Measurements from ENCODE around the gene CAMKK1.
"Not testable (repeated sequence)": the region's sequence is repeated elsewhere in the genome, so short reads cannot be mapped to it uniquely, and the experiment has no call there.

Gene CAMKK1

GRCh38 chr17:3845621-3846436, 47.0 kb downstream of the CAMKK1 start, which contains the start of gene NCBP3:
Gene NCBP3 (minus strand): TSS chr17:3846246. CDS start chr17:3846223, 23 bp downstream.
- DNase-seq (ENCODE audit: low spot score), result peak; percentile 94

DNA sequence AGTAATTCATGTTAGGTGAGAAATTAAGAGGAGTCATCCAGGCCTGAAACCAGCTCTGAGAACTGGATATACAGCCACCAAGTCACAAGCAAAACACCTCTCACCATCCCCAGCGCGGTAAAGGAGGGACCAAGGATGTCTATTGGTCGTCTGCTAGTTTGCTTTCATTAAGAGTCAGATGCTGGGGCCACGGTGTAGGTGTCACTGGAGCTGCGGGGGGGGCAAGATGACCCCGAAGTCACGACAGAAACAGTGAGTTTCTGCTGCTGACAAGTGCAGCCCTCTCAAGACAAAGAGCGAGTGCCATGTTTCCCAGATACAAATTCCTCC, 47.6 kb downstream of the CAMKK1 start:
- peak; percentile 7 for DNase-seq (ENCODE audit: low spot score)

- not testable (repeated sequence) for DNase-seq (ENCODE audit: low spot score)
Observed at GRCh38 chr17:3844556-3844955, 48.3 kb downstream of the CAMKK1 start.

- DNase-seq (ENCODE audit: low spot score), result peak; percentile 35
Observed at GRCh38 chr17:3843935-3844516, 48.8 kb downstream of the CAMKK1 start.

DNA sequence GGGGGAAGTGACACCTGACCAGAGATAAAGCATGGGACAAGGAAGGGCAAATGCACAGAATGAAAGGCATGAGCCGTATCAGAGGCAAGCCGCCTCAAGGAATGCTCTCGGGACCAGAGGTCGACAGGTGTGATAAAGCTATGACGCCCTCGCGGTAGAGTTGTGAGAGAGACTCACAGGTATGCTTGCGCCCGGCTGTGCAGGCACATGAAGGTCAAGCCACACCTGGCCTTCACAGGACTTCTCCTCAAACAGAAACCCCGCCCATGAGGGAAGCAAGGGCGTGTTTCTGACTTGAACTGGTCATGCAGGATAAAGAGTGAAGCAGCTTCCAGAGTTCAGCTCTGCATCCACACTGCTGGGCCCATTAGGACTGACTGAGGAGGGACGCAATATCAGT, 54.6 kb downstream of the CAMKK1 start:
- peak; percentile 48 for DNase-seq (ENCODE audit: low spot score)

DNA sequence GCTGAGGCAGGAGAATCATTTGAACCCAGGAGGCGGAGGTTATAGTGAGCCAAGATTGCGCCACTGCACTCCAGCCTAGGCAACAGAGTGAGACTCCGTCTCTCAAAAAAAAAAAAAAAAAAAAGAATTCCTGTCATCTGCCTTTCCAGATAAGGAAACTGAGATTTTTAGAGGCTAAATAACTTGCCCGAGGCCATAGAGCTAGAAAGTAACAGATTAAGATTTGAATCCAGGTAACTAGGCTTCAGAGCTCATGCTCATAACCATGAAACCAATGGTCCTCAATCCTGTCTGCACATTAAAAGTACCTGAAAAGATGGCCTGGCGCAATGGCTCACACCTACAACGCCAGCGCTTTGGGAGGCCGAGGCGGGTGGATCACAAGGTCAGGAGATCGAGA, 56.3 kb downstream of the CAMKK1 start:
- DNase-seq (ENCODE audit: low spot score), result no peak

- peak; percentile 28 for DNase-seq (ENCODE audit: low spot score)
Observed at GRCh38 chr17:3835410-3836229, 57.2 kb downstream of the CAMKK1 start.

DNA sequence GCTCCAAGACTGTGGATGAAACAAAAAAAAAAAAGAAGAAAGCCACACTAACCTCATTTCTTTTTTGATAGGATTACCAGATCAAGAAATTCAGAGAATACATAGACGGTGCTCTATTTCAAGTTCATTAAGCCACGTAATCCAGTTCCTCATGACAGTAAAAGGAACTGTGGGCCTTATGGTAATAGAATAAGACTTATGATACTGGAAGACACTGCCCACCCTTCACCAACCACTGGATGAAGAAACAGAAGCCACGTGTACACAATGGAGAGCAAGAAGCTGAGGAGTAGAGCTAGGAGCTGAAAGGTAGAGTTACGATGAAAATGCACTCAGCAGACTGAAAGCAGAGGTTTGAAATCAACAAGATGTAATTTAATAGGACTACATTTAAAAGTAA, 58.0 kb downstream of the CAMKK1 start:
- DNase-seq (ENCODE audit: low spot score), result no peak

DNA sequence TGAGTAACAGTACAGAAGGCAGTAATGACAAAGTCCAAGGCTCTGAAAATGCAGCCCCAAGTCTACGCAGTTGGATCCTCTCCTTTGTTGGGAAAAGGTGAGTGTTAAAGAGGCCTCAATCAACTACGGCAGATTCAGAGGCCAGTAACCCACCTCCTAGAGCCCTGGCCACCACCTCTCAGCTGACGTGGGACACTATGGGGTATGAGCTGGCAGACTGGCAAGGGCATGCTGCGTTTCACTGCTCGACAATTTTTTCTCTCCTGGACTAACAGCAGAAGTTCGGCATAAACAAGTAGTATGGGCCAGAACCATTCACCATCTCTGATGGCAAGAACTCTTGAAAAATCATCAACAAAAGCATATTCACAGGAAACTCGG, 64.0 kb downstream of the CAMKK1 start:
- DNase-seq (ENCODE audit: low spot score), result no peak

GRCh38 chr17:3828151-3828851, 64.6 kb downstream of the CAMKK1 start:
- no peak for DNase-seq (ENCODE audit: low spot score)

GRCh38 chr17:3827124-3827773, 65.6 kb downstream of the CAMKK1 start:
- DNase-seq (ENCODE audit: low spot score), result peak; percentile 5

- no peak for DNase-seq (ENCODE audit: low spot score)
Observed at GRCh38 chr17:3826191-3826590, 66.7 kb downstream of the CAMKK1 start.

- no peak for DNase-seq (ENCODE audit: low spot score)
Observed at GRCh38 chr17:3821101-3821500, 71.8 kb downstream of the CAMKK1 start.

DNA sequence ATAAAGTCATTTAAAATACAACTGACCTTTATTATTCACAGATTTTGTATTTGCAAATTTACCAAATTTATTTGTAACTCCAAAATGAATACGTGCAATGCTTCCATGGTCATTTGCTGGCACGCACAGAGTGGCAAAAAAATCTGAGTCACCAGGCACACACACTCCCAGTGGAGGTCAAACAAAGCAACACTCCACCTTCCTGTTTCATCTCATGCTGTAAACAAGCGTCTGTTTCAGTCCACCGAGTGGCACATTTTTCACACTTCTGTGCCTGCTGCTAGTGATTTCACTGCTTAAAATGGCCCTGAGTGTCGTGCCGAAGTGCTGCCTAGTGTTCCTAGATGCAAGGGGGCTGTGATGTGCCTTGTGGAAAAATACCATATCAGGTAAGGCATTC, 74.1 kb downstream of the CAMKK1 start:
- no peak for DNase-seq (ENCODE audit: low spot score)

GRCh38 chr17:3817851-3818605, 74.8 kb downstream of the CAMKK1 start:
- DNase-seq (ENCODE audit: low spot score), result no peak

GRCh38 chr17:3815925-3816324, 76.9 kb downstream of the CAMKK1 start:
- no peak for DNase-seq (ENCODE audit: low spot score)

DNA sequence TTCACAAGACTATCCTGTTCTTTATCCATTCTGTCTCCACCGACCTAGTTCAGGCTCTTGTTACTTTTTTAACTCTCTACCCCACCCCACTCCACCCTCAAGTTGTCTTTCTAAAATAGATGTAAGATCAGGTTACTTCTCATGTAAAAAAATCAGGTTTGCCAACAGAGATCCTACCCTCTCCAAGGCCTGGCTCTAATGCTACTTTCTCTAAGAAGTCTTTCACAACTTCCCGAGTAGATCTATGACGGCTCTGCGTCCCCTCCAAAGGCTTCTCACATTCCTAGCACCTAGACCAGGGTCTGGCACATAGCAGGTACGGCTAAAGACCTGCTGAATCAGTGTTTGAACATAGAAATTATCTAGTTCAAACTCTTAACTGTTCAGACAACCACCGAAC, 77.7 kb downstream of the CAMKK1 start:
- no peak for DNase-seq (ENCODE audit: low spot score)

DNA sequence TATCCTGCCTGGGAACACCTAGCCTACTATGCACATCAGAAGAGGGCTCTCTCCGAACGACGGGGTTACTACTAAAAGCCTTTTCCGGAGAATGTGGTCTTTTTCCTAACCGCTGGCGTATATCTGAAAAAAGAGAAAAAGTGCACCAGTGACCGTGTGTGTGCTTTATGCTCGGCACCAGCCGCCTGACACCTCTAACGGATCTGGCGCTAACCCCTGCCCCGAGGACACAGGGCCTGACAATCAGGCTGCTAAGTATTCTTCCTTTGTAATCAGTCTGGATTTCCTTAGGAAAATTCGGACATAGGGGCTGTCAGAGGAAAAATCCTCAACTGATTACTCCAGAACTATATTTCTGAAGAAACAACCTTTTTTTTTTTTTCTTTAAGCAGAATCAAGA, 78.5 kb downstream of the CAMKK1 start:
- DNase-seq (ENCODE audit: low spot score), result no peak

- DNase-seq (ENCODE audit: low spot score), result no peak
Observed at GRCh38 chr17:3813171-3813570, 79.7 kb downstream of the CAMKK1 start.

- no peak for DNase-seq (ENCODE audit: low spot score)
Observed at GRCh38 chr17:3812771-3813170, 80.1 kb downstream of the CAMKK1 start.

DNA sequence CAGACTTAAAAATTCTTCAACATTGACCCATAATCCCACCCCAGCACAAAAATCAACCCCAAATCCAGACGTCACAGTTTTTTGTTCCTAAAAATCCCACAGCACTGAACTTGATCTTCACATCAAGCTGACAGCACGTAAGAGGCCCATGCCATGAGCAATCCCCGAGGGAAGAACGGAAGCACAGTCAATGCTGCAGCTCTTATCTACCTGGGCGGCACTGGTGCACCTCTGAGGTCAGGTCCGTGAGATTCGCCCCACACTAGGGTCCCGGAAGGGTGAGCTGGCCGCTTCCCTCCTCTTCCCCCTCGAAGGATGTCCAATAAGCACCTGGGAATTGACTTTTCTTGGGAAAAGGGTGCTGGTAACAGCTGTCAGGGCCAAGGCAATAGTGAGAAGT, 80.6 kb downstream of the CAMKK1 start:
- DNase-seq (ENCODE audit: low spot score), result no peak
